Ascending aorta (tissue), 2 donors: ENCODE measurements around the gene LGI2. TPM values are rescaled to one million over a fixed set of nuclear protein-coding genes. Genes with fewer than 3 reads are reported as not detected.

Experiments
- DNase-seq, 2 donors: peaks; one replicate each; pipeline ENCODE4 v3.0.0-alpha.2; 2019; ENCODE audit warnings: low spot score in 2 of 2
- H3K27ac ChIP-seq, 2 donors: fragments of 200-600 bp; sonication (generic); one replicate each; pipeline ENCODE4 v1.5.1; 2016 to 2017; ENCODE audit warnings: mild to moderate bottlenecking in 1 of 2
- H3K27me3 ChIP-seq: fragments of 200-600 bp; sonication (generic); one replicate; pipeline ENCODE4 v1.5.1; 2017
- H3K36me3 ChIP-seq, 2 donors: fragments of 200-600 bp; sonication (generic); one replicate each; pipeline ENCODE4 v1.5.1; 2016
- H3K4me1 ChIP-seq, 2 donors: fragments of 200-600 bp; sonication (generic); one replicate each; pipeline ENCODE4 v1.5.1; 2016 to 2017; ENCODE audit warnings: mild to moderate bottlenecking in 1 of 2
- H3K4me3 ChIP-seq, 2 donors: fragments of 200-600 bp; sonication (generic); one replicate each; pipeline ENCODE4 v1.5.1; 2016 to 2017; ENCODE audit warnings: mild to moderate bottlenecking in 1 of 2
- H3K9me3 ChIP-seq, 2 donors: fragments of 200-600 bp; sonication (generic); one replicate each; pipeline ENCODE4 v1.5.1; 2016
- intact Hi-C: fragments of 100-400 bp; cut with DNase I; formaldehyde crosslinking; loops from one replicate; pipeline ENCODE4 v1.15.1; 2023
- total RNA-seq: library from RNA; depleted of rRNA; stranded (reverse); fragments of >200 nt; gene quantifications from one replicate; pipeline ENCODE4 v1.1.0, GENCODE V29; 2016
- TF ChIP-seq, protein P1 (sequence below), 3 experiments: fragments of 200-600 bp in 2 of 3; fragments of 450-650 bp in 1 of 3; sonication (generic) in 2 of 3; IDR thresholded peaks; one replicate each; pipeline ENCODE4 v1.5.1; 2016 to 2019; ENCODE audit warnings: antibody characterized with exemption in 3 of 3, mild to moderate bottlenecking in 1 of 3, moderate library complexity in 1 of 3

LGI2 gene
- total RNA-seq, 1 donor from 2014 or later, result 2.2 TPM

DNA sequence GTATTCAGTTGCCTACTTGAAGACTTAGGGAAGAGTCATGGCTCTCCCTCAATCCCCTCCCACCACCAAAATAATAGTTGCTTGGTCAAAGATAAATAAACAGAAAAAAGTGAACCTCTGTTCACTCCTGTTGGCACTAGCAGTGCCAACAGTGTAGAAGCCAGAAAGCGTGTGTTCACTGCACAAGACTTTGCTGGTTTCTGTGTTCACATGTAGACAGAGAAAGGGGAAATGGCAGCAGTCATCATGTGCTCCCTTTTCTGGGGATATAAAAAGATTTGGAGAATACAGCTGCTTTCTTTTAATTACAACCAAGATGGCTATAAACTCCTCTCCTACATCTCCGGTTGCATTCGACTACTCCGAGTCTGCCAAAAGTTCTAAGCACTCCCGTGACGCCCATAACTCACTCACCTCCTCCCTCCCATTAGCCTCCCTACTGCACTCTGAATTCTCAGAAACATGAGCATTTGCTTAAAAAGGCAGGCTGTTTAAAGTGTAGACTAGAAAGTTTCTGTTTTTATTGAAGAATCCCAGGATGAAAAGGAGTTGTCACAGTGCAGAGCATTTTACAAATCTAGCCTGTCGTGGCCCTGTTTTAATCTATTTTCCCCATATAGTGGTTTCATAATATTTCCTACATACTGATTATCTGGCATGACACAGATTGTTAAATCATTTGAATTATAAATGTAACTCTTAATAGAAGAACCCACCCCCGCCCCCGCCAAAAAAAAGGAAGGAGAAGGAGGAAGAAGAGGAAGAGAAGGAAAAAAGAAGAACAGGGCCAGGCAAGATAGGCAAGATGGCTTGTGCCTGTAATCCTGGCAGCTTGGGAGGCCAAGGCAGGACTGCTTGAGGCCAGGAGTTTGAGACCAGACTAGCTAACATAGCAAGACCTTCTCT is 16.7 kb downstream of the LGI2 start:
- H3K9me3 ChIP-seq, result no peaks in the 10 kb centered on the region
- H3K27ac ChIP-seq, result no peak overlapping the region
- H3K4me1 ChIP-seq, result peaks cover 0 to 3% of the 10 kb centered on the region in 2 donors
- no peaks in the 10 kb centered on the region for H3K27me3 ChIP-seq
- no peaks in the 10 kb centered on the region for H3K36me3 ChIP-seq
- no peak overlapping the region for H3K4me3 ChIP-seq
- TF ChIP-seq, protein P1, sequence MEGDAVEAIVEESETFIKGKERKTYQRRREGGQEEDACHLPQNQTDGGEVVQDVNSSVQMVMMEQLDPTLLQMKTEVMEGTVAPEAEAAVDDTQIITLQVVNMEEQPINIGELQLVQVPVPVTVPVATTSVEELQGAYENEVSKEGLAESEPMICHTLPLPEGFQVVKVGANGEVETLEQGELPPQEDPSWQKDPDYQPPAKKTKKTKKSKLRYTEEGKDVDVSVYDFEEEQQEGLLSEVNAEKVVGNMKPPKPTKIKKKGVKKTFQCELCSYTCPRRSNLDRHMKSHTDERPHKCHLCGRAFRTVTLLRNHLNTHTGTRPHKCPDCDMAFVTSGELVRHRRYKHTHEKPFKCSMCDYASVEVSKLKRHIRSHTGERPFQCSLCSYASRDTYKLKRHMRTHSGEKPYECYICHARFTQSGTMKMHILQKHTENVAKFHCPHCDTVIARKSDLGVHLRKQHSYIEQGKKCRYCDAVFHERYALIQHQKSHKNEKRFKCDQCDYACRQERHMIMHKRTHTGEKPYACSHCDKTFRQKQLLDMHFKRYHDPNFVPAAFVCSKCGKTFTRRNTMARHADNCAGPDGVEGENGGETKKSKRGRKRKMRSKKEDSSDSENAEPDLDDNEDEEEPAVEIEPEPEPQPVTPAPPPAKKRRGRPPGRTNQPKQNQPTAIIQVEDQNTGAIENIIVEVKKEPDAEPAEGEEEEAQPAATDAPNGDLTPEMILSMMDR (IDR thresholded peaks at IDR 0.05), result no peak
- intact Hi-C loops, result no loop called here
- no peak for DNase-seq

DNA sequence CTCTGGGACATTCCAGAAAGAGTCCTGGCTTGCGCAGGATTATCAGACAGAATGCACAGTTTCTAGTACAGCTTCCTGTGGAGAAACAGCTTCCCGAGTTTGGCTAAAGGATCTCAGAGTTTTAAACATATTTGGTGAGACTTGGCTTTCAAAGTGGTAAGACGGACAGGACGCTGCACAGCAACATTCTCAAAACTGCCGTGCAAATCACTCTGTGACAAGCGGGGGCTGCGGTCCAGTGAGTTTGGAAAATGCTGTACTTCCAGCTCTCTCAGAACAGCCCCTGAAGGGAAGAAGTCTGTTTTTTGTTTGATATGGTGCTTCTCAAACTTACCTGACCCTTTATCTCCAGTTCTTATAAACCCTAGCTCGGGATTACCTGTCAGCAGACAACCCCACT is 18.1 kb downstream of the LGI2 start:
- intact Hi-C loops, result no loop called here
- Histone ChIP-seq H3K27ac (no peak overlapping the region), H3K4me1 (peaks cover 0 to 3% of the 10 kb centered on the region in 2 donors), H3K4me3 (no peak overlapping the region), H3K27me3 (no peaks in the 10 kb centered on the region), H3K9me3 (no peaks in the 10 kb centered on the region), H3K36me3 (no peaks in the 10 kb centered on the region)
- TF ChIP-seq, protein P1 (IDR thresholded peaks at IDR 0.05), result no peak
- no peak for DNase-seq

DNA sequence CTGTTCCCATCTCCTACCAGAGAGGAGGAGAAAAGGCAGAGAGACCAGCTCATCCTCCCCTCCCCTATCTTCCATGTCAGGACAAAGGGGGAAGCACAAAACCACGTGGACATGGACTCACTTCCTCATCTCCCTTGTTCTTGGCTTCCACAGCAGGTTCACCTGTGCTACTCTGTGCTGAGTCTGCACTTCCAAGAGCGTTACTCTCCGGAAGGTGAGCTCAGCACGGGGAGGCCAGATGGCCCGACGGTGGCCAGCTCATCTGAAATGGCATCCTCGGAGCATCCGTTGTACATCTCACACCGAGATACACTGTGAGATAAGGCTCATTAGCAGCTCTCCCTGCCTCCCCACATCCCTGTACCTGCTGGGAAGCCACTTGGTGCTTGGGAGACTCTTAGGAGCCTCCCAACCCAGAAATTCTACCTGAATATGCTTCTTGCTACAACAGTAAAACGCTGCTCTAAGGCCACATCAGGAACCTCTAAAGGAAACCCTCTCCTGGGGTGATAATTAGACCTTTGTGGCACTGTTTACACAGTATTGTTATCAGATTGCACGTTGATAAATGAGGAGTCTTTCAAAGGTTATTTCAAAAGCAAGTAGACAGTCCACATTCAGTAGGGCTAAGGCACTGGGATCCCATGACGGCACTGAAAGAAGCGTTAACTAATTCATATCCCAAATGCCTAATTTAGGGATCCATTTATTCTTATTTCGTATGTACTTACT is 19.4 kb downstream of the LGI2 start:
- Histone ChIP-seq H3K36me3 (no peaks in the 10 kb centered on the region), H3K27ac (no peak overlapping the region), H3K9me3 (no peaks in the 10 kb centered on the region), H3K4me1 (peaks cover 0 to 3% of the 10 kb centered on the region in 2 donors), H3K27me3 (no peaks in the 10 kb centered on the region), H3K4me3 (no peak overlapping the region)
- intact Hi-C loops, result no loop called here
- DNase-seq, result no peak
- TF ChIP-seq, protein P1 (IDR thresholded peaks at IDR 0.05), result no peak

DNA sequence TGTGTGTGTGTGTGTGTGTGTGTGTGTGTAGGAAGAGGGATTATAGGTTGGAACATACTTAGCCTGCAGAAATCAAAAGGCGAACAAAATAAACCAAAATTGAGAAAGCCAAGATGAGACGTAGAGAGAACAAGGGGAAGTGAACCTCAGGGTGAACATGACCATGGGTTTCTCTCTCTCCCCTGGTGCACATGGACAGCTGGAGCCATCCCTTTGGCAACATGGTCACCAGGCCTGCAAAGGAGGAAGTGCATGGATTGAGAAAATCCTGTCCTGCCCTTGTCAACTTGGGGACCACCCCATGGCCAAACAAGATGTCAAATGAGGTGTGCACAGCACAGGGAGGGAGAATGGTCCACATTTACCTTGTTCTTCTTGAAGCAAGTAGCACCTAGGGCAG is 23.1 kb downstream of the LGI2 start:
- H3K4me3 ChIP-seq, result no peak overlapping the region

DNA sequence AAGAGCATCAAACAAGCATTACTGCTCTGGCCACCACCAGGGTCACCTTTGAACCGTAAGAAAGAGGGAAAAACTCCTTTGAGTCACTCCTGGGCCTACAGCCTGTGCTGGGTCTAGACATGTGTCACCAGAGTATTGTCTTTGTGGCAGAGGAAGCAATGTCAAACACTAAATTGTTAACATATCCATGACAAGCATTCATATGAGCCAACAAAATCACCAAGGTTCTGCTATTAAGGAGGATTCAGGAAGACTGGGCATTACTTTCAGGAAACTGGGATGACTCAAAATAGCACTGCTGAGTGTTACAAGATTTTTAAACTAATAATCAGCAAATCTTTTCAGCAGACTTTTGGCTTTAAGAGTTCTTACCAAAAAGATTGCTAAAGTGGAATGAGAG is 28.1 kb downstream of the LGI2 start:
- Histone ChIP-seq H3K4me1 (no peaks in the 10 kb centered on the region), H3K4me3 (no peak overlapping the region), H3K27me3 (no peaks in the 10 kb centered on the region), H3K27ac (peak overlapping the region; percentile 15 to 34), H3K36me3 (no peaks in the 10 kb centered on the region), H3K9me3 (no peaks in the 10 kb centered on the region)
- intact Hi-C loops, result no loop called here
- TF ChIP-seq, protein P1 (IDR thresholded peaks at IDR 0.05), result no peak
- DNase-seq, result no peak

More for the DNA sequence above, 23.1 kb downstream of the LGI2 start:
- Histone ChIP-seq H3K36me3 (no peaks in the 10 kb centered on the region), H3K27ac (no peak overlapping the region), H3K9me3 (no peaks in the 10 kb centered on the region), H3K27me3 (no peaks in the 10 kb centered on the region), H3K4me1 (no peaks in the 10 kb centered on the region)
- intact Hi-C loops, result no loop called here
- DNase-seq, result no peak
- TF ChIP-seq, protein P1 (IDR thresholded peaks at IDR 0.05), result no peak
